ENCODE data around the gene EIF4H.

DNA sequence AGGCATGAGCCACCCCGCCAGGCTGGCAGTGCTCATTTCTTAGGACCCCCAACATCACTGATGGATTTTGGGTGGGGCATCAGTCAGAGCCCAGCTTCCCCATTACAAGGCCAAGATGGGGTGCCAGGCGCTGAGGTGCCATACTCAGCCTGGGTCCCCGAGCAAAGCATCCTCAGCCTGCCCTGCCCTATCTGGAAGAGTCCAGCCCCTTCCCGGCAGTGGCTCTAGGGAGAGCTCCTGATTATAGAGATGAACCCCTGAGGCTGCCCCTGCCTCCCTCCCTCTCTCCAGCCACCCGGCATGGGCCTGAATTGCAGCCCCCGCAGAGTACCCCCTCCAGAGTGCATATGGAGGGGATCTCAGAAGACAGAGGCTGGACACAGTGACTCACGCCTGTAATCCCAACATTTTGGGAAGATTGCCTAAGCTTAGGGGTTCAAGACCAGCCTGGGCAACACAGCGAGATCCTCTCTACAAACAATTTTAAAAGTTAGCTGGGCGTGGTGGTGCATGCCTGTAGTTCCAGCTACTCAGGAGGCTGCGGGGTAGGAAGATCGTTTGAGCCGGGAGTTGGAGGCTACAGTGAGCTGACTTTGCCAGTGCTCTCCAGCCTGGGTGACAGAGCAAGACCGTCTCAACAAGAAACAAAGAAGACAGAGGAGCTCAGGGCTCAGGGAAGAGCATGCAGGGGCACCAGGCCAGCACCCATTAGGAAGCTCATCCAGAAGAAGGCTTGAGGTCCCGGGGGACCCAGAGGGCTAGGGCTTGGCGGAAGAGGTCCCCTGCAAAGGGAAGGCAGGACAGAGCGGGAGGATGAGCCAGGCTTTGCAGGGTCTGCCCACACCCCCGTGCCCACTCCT is 48.9 kb downstream of the EIF4H start:
- no peak for TF ChIP-seq POLR2A (IDR thresholded peaks at IDR 0.05; ENCODE audit: low read length)
- TF ChIP-seq, protein P1, sequence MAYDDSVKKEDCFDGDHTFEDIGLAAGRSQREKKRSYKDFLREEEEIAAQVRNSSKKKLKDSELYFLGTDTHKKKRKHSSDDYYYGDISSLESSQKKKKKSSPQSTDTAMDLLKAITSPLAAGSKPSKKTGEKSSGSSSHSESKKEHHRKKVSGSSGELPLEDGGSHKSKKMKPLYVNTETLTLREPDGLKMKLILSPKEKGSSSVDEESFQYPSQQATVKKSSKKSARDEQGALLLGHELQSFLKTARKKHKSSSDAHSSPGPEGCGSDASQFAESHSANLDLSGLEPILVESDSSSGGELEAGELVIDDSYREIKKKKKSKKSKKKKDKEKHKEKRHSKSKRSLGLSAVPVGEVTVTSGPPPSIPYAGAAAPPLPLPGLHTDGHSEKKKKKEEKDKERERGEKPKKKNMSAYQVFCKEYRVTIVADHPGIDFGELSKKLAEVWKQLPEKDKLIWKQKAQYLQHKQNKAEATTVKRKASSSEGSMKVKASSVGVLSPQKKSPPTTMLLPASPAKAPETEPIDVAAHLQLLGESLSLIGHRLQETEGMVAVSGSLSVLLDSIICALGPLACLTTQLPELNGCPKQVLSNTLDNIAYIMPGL (CRISPR knock-in tag; IDR thresholded peaks at IDR 0.05; ENCODE audit: borderline replicate concordance), result no peak
- TF ChIP-seq, protein P2, sequence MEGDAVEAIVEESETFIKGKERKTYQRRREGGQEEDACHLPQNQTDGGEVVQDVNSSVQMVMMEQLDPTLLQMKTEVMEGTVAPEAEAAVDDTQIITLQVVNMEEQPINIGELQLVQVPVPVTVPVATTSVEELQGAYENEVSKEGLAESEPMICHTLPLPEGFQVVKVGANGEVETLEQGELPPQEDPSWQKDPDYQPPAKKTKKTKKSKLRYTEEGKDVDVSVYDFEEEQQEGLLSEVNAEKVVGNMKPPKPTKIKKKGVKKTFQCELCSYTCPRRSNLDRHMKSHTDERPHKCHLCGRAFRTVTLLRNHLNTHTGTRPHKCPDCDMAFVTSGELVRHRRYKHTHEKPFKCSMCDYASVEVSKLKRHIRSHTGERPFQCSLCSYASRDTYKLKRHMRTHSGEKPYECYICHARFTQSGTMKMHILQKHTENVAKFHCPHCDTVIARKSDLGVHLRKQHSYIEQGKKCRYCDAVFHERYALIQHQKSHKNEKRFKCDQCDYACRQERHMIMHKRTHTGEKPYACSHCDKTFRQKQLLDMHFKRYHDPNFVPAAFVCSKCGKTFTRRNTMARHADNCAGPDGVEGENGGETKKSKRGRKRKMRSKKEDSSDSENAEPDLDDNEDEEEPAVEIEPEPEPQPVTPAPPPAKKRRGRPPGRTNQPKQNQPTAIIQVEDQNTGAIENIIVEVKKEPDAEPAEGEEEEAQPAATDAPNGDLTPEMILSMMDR (IDR thresholded peaks at IDR 0.05), result no peak
